Tibial nerve (tissue), 4 donors: ENCODE data around the gene C1QTNF6.

Experiments
- EP300 ChIP-seq, 2 donors: sonication (generic); formaldehyde crosslinking; IDR thresholded peaks; one replicate each; pipeline ENCODE4 v1.6.1; 2017; ENCODE audit warnings: antibody characterized with exemption in 2 of 2, mild to moderate bottlenecking in 1 of 2
- POLR2A ChIP-seq, 2 donors: fragments of 450-650 bp; IDR thresholded peaks; one replicate each; pipeline ENCODE4 v1.6.1; 2017; ENCODE audit warnings: antibody characterized with exemption in 2 of 2, mild to moderate bottlenecking in 2 of 2, moderate library complexity in 2 of 2
- TF ChIP-seq, protein P1 (sequence below), 5 experiments: fragments of 200-600 bp in 3 of 5; fragments of 450-650 bp in 2 of 5; sonication (generic) in 3 of 5; IDR thresholded peaks; one replicate each; pipeline ENCODE4 v1.5.1; 2016 to 2019; ENCODE audit warnings: antibody characterized with exemption in 5 of 5, mild to moderate bottlenecking in 3 of 5, moderate library complexity in 2 of 5

DNA sequence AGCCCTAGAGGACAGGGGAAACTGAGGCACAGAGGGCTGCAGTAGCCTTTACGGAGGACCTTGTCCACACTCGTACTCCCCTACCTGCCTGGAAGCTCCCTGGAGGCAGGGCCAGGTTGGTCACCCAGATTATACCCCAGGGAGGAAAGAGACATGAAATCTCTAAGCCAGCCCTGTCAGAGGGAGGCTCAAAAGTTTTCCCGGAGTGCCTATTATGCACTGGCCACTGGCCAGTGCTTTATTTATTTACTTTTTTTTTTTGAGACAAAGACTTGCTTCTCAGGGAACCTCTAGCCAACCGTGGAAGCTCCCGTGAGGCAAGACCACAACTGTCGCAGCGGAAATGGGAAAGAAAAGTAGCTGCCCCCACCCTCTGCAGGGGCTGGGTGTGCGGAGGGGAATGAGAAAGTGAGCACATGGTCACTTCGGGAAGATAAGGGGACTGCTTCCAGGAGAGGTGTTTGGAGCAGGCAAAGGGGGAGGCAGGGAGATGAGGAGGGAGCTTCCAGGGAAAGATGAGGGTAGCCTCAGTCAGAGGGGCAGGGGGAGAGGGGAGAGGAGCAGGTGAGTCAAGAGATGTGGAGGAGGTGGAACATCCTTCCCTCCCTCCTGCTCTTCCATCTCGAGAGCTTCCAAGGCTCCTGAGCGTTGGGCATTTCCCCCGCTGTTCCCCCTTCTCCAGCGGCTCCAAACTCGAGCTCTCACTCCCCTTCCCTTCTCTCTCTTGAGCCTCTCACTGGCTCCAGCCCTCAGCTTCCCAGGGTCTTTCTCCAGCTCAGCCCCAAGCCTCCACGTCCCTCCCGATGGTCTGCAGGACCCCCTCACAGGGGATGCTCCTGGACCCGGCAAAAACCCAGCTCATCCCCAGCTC is 42.6 kb downstream of the C1QTNF6 start:
- TF ChIP-seq, protein P1, sequence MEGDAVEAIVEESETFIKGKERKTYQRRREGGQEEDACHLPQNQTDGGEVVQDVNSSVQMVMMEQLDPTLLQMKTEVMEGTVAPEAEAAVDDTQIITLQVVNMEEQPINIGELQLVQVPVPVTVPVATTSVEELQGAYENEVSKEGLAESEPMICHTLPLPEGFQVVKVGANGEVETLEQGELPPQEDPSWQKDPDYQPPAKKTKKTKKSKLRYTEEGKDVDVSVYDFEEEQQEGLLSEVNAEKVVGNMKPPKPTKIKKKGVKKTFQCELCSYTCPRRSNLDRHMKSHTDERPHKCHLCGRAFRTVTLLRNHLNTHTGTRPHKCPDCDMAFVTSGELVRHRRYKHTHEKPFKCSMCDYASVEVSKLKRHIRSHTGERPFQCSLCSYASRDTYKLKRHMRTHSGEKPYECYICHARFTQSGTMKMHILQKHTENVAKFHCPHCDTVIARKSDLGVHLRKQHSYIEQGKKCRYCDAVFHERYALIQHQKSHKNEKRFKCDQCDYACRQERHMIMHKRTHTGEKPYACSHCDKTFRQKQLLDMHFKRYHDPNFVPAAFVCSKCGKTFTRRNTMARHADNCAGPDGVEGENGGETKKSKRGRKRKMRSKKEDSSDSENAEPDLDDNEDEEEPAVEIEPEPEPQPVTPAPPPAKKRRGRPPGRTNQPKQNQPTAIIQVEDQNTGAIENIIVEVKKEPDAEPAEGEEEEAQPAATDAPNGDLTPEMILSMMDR (IDR thresholded peaks at IDR 0.05), result no peak
- no peak for TF ChIP-seq EP300 (IDR thresholded peaks at IDR 0.05)
- TF ChIP-seq POLR2A (IDR thresholded peaks at IDR 0.05), result no peak
